ENCODE results near the gene NR2F1. TPM values are rescaled to one million over a fixed set of nuclear protein-coding genes. Genes with fewer than 3 reads are reported as not detected.

Gene NR2F1
- total and polyA plus RNA-seq, 2 donors (not counting 1 experiment from before 2014, with no cell fraction given): not detected

GRCh38 chr5:93585767-93586385, 2.9 kb downstream of the NR2F1 start:
- Histone ChIP-seq H2AFZ (ENCODE audit: insufficient read depth, low read depth, low read length, poor library complexity, severe bottlenecking) (no peak overlapping the region), H3K4me1 (ENCODE audit: control insufficient read depth in 2 of 2, insufficient read depth in 2 of 2, low read length in 2 of 2) (peaks cover 30 to 47% of the 10 kb centered on the region in 2 donors), H3K4me3 (ENCODE audit: control extremely low read depth in 1 of 5, extremely low read depth in 1 of 5, insufficient read depth in 1 of 5, low read depth in 2 of 5, low read length in 4 of 5) (no peak overlapping the region), H3K36me3 (replicated peaks in 1 of 2; ENCODE audit: control extremely low read depth in 1 of 2, control insufficient read depth in 1 of 2, extremely low read depth in 1 of 2, insufficient read depth in 2 of 2, low read length in 1 of 2) (no peaks in the 10 kb centered on the region), H3K27ac (ENCODE audit: low read length in 2 of 2) (no peak overlapping the region), H3K27me3 (replicated peaks in 1 of 4; ENCODE audit: control extremely low read depth in 1 of 4, control insufficient read depth in 3 of 4, insufficient read depth in 4 of 4, low read length in 3 of 4) (peaks cover 0 to 79% (median 73%) of the 10 kb centered on the region in 4 experiments), H3K9me3 (ENCODE audit: control extremely low read depth in 1 of 3, control insufficient read depth in 2 of 3, insufficient read depth in 1 of 3, low read length in 2 of 3) (peaks cover 0 to 39% (median 5%) of the 10 kb centered on the region in 3 donors), H3K4me2 (replicated peaks; ENCODE audit: low read depth, low read length, poor library complexity, severe bottlenecking) (no peak overlapping the region), H3K9ac (ENCODE audit: low read length) (no peak overlapping the region), H4K20me1 (ENCODE audit: control insufficient read depth, insufficient read depth, low read length, poor library complexity, severe bottlenecking) (no peaks in the 10 kb centered on the region), H3K79me2 (ENCODE audit: control insufficient read depth, insufficient read depth, low read length) (no peaks in the 10 kb centered on the region)
- ChIA-PET CTCF (interaction anchor here (1.9 to 2.0 kb wide), 2 partner anchors 21 to 215 kb away, joined by 6 to 7 read pairs; no protein-coding TSS in a partner anchor), POLR2A (no interaction called here)
- intact Hi-C loops (cut with micrococcal nuclease): loop anchor here (2.0 kb wide), 2 partner anchors 15 kb away; no protein-coding TSS in a partner anchor
- peak overlapping the region; percentile 81 for H3K4me3 Mint-ChIP-seq
- H3K9me3 Mint-ChIP-seq (ENCODE audit: insufficient read depth): peaks cover 4% of the 10 kb centered on the region
- DNase-seq (peak; percentile 30), ATAC-seq (ENCODE audit: low read depth) (no peak)
- H3K4me1 Mint-ChIP-seq: peaks cover 21% of the 10 kb centered on the region
- WGBS (ENCODE audit: insufficient coverage): 19% methylated on average over 2 of the region's 13 CpGs
- peak overlapping the region; percentile 62 for H3K27ac Mint-ChIP-seq
- TF ChIP-seq CTCF (IDR thresholded peaks at IDR 0.05) (no peak), EZH2 (IDR thresholded peaks at IDR 0.05; ENCODE audit: borderline replicate concordance, insufficient read depth, low read depth, low read length, poor library complexity, severe bottlenecking) (no peak)
- peaks cover 50% of the 10 kb centered on the region for H3K27me3 Mint-ChIP-seq
